Loucy (cell line): ENCODE results near the gene VMP1.

ENCODE experiments used
- EZH2phosphoT487 ChIP-seq: fragments of 200-600 bp; IDR thresholded peaks from 2 replicates; pipeline ENCODE4 v1.6.1; 2018; ENCODE audit warnings: antibody characterized with exemption, mild to moderate bottlenecking, moderate library complexity, borderline replicate concordance
- TF ChIP-seq, protein P1 (sequence below): fragments of 200-600 bp; sonication (generic); conservative IDR thresholded peaks from 2 replicates; pipeline ENCODE4 v1.5.1; 2014; ENCODE audit warnings: mild to moderate bottlenecking, antibody characterized with exemption, low read length

DNA sequence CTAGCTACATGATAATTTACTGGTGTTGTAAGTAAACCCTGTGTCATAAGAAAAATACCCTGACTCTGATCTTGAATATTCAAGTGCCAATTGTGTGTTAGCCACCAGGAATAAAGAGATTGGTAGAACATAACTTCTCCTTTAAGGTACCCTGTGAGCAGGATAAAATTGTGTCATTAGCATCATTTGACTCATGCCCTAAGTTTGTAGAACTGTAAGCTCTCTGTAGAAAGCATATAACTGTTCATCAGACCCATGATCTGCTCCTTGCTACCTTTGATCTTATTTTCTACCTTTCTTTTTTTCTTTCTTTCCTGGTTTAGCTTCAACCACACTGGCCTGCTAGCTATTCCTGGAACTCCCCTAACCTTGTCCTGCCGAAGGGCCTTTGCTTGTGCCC is 36.1 kb upstream of the VMP1 start:
- TF ChIP-seq, protein P1, sequence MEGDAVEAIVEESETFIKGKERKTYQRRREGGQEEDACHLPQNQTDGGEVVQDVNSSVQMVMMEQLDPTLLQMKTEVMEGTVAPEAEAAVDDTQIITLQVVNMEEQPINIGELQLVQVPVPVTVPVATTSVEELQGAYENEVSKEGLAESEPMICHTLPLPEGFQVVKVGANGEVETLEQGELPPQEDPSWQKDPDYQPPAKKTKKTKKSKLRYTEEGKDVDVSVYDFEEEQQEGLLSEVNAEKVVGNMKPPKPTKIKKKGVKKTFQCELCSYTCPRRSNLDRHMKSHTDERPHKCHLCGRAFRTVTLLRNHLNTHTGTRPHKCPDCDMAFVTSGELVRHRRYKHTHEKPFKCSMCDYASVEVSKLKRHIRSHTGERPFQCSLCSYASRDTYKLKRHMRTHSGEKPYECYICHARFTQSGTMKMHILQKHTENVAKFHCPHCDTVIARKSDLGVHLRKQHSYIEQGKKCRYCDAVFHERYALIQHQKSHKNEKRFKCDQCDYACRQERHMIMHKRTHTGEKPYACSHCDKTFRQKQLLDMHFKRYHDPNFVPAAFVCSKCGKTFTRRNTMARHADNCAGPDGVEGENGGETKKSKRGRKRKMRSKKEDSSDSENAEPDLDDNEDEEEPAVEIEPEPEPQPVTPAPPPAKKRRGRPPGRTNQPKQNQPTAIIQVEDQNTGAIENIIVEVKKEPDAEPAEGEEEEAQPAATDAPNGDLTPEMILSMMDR = no peak
- no peak for TF ChIP-seq EZH2phosphoT487
